LNCaP clone FGC (cell line): ENCODE data around the gene PM20D2.

Experiments used
- DNase-seq: peaks from one replicate; pipeline ENCODE4 v3.0.0-alpha.2; 2011; ENCODE audit warnings: low read depth
- H3K4me3 ChIP-seq: 2 replicates; pipeline ENCODE4 v1.5.1; 2011; ENCODE audit warnings: mild to moderate bottlenecking, low read depth, low read length, control low read depth
- TF ChIP-seq, protein P1 (sequence below): IDR thresholded peaks from 2 replicates; pipeline ENCODE4 v1.5.1; 2012; ENCODE audit warnings: mild to moderate bottlenecking; ENCODE audit not compliant: control insufficient read depth, insufficient read depth; ENCODE audit errors: extremely low read depth

PM20D2 gene

DNA sequence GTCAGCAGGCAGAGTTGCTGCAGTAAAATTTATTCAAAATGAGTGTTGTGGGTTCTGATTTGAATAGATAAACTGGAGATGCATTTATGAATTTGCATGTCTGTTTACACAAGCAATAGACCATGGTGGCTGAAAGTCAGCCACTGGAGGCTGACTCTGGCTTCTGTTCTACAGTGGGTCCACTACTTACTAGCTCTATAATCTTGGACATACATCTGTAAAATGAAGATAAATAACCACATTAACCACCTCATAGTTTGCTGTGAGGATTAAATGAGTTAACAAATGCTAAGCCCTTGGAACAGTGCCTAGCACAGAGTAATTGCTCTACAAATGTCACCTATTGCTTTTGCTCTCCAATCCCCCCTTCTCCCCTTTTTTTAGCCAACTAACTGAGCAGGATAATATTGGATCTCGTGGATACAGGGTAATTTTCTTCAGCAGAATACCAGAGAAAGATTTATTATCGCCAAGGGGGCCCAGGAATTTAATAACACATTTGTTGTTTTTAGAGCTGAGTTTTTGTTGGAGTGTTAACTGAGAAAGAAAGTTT lies 1.4 kb upstream of the PM20D2 start:
- DNase-seq: peak; percentile 50
- H3K4me3 ChIP-seq: no peak overlapping the region
- TF ChIP-seq, protein P1, sequence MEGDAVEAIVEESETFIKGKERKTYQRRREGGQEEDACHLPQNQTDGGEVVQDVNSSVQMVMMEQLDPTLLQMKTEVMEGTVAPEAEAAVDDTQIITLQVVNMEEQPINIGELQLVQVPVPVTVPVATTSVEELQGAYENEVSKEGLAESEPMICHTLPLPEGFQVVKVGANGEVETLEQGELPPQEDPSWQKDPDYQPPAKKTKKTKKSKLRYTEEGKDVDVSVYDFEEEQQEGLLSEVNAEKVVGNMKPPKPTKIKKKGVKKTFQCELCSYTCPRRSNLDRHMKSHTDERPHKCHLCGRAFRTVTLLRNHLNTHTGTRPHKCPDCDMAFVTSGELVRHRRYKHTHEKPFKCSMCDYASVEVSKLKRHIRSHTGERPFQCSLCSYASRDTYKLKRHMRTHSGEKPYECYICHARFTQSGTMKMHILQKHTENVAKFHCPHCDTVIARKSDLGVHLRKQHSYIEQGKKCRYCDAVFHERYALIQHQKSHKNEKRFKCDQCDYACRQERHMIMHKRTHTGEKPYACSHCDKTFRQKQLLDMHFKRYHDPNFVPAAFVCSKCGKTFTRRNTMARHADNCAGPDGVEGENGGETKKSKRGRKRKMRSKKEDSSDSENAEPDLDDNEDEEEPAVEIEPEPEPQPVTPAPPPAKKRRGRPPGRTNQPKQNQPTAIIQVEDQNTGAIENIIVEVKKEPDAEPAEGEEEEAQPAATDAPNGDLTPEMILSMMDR: no peak

DNA sequence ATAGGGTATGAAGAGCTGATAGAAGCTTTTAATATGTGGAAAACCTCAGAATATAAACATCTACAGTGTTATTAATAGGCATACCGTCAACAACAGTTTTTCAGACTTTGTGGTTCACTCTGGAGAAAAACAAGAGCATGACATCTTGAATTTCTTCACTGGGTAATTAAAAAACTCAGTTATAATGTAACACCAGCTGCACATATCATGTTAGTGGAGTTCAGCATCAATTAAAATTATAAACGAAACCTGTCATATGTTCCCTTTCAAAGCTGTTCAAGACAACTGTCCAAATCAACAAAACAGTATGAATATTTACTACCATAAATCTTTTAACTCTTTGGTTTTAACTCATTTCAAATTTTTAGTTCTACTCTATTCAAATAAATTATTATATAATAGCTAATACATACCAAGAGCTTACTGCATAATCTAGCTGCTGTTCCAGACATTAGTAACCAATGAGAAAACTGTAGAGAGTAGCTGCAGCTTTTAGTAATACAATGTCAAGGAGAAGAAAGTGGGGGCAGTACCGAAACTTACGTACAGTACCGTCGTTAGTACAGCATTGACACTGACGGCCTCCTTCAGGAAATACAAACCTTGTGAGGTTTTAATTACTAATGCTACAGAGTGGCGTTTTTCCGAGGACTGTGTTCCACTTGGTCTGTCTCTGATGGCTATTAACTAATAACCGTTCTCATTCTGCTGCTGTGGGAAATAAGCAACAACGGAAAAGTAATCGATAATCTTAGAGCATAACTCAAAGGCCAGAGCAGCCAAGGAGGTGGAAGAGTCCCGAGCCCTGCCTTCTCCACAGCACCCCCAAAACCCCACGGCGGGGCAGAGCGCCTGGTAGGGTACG lies 532 bp upstream of the PM20D2 start:
- TF ChIP-seq, protein P1: no peak
- DNase-seq: no peak
- H3K4me3 ChIP-seq: no peak overlapping the region

DNA sequence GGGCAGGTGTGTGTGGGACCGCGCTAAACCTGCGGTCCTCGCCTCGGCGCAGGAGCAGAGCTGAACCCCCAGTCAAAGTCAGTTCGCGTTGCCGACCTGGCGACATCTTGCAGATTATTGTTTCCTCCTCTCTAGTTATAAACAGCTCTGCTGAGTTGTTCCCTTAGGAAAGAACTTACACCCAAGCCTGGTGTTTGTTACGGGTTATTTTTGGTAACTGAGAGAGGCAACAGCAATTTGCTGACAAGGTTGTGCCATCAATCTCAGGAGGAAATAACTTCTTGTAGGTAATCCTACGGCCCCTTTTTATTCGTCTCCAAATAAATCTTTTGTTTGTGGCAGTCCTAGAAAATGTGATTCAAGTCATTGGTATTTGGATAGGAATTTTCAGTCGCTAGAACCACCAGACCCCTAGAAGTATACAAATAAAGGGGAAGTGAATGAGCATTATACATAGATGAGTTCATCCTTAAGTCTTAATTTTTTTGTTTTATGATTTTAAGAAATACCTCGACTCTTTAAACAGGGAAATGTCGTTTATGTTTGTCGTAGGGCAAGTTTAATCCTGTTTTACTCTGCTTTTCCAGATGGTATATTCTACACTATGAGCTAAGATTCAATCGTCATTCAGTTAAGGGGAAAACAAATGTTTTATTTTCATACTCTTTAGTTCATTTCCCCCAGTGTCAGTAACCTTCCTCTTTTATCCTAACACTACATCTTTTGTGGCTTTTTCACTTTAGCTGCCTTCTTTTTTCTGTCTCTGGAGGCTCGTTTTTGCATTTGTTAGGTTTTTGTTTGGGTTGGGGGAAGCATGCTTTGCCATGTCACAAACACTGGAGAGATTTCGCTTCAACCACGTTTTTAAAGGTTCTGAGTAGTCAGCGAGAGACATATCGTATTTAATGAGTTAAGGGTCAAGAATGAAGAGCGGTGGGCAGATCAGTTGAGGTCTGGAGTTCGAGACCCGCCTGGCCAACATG lies 1.2 kb downstream of the PM20D2 start:
- TF ChIP-seq, protein P1: no peak
- DNase-seq: no peak
- H3K4me3 ChIP-seq: no peak overlapping the region

DNA sequence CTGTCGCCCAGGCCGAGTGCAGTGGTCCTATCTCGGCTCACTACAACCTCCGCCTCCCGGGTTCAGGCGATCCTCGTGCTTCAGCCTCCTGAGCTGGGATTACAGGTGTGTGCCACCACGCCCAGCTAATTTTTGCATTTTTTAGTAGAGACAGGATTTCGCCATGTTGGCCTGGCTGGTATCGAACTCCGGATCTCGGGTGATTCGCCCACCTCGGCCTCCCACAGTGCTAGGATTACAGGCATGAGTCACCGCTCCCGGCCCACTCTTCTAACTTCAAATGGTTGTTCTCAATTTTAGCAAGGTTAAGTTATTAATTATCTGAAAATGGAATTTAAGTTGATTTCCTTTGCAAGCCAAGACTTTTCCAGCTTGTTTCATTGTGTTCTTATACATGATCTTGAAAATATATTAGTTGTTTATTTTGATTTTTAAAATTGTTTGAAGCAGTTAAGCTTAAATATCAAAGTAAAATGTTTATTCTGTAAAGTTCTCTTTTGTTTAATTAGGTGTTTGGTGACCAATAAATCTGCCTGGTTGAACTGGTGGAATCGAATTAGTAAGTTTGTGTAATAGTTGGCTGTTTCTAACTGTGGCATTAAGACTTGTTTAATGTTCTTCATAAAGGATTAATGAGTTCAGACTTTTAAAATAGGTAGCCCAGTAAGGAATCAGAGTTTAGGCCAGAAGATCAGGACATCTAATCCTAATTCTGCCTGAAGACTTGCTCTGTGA lies 2.3 kb downstream of the PM20D2 start:
- no peak overlapping the region for H3K4me3 ChIP-seq
- TF ChIP-seq, protein P1: no peak
- peak; percentile 77 for DNase-seq

DNA sequence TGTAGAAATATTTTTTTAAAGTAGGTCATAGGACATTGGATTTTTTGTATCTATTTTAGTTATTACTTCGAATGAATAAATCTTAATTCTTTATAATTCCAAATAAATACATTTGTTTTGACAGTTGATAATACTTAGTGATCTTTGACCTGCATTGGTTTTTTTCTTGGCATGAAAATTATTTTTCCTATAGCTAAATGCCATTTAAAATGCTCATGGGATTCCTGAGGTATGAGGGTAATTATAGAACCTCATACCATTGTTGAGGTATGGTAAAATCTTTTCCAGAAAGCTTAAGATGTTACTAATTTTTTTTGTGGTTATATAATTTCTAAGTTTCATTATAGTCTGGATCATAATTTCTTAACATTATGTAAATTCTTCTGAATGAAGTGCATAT lies 8.3 kb downstream of the PM20D2 start:
- TF ChIP-seq, protein P1: no peak
- no peak for DNase-seq
- no peak overlapping the region for H3K4me3 ChIP-seq
